Sigmoid colon (tissue), 7 donors: ENCODE results near the gene SLC35F1. TPM values are rescaled to one million over a fixed set of nuclear protein-coding genes. Genes with fewer than 3 reads are reported as not detected.

Experiments
- DNase-seq: peaks from one replicate; pipeline ENCODE4 v3.0.0-alpha.2; 2019
- H3K27ac ChIP-seq, 4 donors: fragments of 200-600 bp; sonication (generic); one replicate each; pipeline ENCODE4 v1.5.1; 2016 to 2019; ENCODE audit warnings: mild to moderate bottlenecking in 1 of 4
- H3K27me3 ChIP-seq, 3 donors: fragments of 200-600 bp; sonication (generic); one replicate each; pipeline ENCODE4 v1.5.1; 2019; ENCODE audit warnings: mild to moderate bottlenecking in 1 of 3
- H3K36me3 ChIP-seq, 4 donors: fragments of 200-600 bp; sonication (generic); one replicate each; pipeline ENCODE4 v1.5.1; 2016 to 2019
- H3K4me1 ChIP-seq, 4 donors: fragments of 200-600 bp; sonication (generic); one replicate each; pipeline ENCODE4 v1.5.1; 2017 to 2019
- H3K4me3 ChIP-seq, 4 donors: fragments of 200-600 bp; sonication (generic); one replicate each; pipeline ENCODE4 v1.5.1; 2017 to 2019; ENCODE audit warnings: mild to moderate bottlenecking in 2 of 4, moderate library complexity in 1 of 4
- H3K9me3 ChIP-seq, 4 donors: fragments of 200-600 bp in 3 of 4; sonication (generic) in 3 of 4; one replicate each; pipeline versions ENCODE4 v1.5.1 to v1.6.1; 2013 to 2019
- CTCF ChIP-seq, 4 experiments: fragments of 450-650 bp in 3 of 4; fragments of 200-600 bp in 1 of 4; IDR thresholded peaks; one replicate each; pipeline ENCODE4 v1.5.1; 2016 to 2019; ENCODE audit warnings: antibody characterized with exemption in 4 of 4, mild to moderate bottlenecking in 3 of 4, moderate library complexity in 2 of 4
- EP300 ChIP-seq, 4 donors: sonication (generic); formaldehyde crosslinking; IDR thresholded peaks; one replicate each; pipeline ENCODE4 v1.6.1; 2017; ENCODE audit warnings: antibody characterized with exemption in 4 of 4
- POLR2A ChIP-seq, 2 donors: fragments of 450-650 bp; IDR thresholded peaks; one replicate each; pipeline ENCODE4 v1.6.1; 2016; ENCODE audit warnings: antibody characterized with exemption in 2 of 2, mild to moderate bottlenecking in 2 of 2, moderate library complexity in 2 of 2
- POLR2AphosphoS5 ChIP-seq, 4 donors: sonication (generic); formaldehyde crosslinking; IDR thresholded peaks; one replicate each; pipeline ENCODE4 v1.6.1; 2017; ENCODE audit warnings: antibody characterized with exemption in 4 of 4
- WGBS, 2 donors: extraction: QIAGEN DNeasy Blood & Tissue Kit; methylation state at CpG; one replicate each; pipeline ENCODE4 v1.1.7; 2013; 5-methylcytosine and 5-hydroxymethylcytosine counted together
- intact Hi-C: fragments of 100-400 bp; cut with DNase I; formaldehyde crosslinking; loops from one replicate; pipeline ENCODE4 v1.15.1; 2023
- polyA plus RNA-seq, 3 donors: library from polyadenylated mRNA; stranded (reverse); fragments of 200-250 nt; gene quantifications; one replicate each; pipeline ENCODE4 v1.2.3, GENCODE V29; 2013
- total RNA-seq, 4 donors: library from RNA; depleted of rRNA; stranded (reverse); fragments of >200 nt; gene quantifications; one replicate each; pipeline ENCODE4 v1.1.0, GENCODE V29; 2016
- donor health status: healthy with polysubstance abuse.
- donor health status: Bipolar disorder and iron deficiency.
- donor health status: healthy.

SLC35F1 gene
- total and polyA plus RNA-seq, 7 donors, result under 0.01 to 8.9 (median 4.0) TPM; not detected in 1

GRCh38 chr6:118298476-118299427 is 391.7 kb downstream of the SLC35F1 start:
- peak in 1 of 4 donors; percentile 36 for TF ChIP-seq POLR2AphosphoS5 (IDR thresholded peaks at IDR 0.05)
- TF ChIP-seq POLR2A (IDR thresholded peaks at IDR 0.05), result no peak
- Histone ChIP-seq H3K27ac (peak overlapping the region; percentile 24 to 75 (median 64)), H3K4me1 (peaks cover 0 to 55% (median 45%) of the 10 kb centered on the region in 4 donors), H3K36me3 (no peaks in the 10 kb centered on the region), H3K9me3 (peaks cover 0 to 5% (median 0%) of the 10 kb centered on the region in 4 donors), H3K27me3 (no peaks in the 10 kb centered on the region), H3K4me3 (no peak overlapping the region)
- intact Hi-C loops, result no loop called here
- 33 to 59% methylated on average over 8 of the region's 8 CpGs for WGBS, 2 donors
- DNase-seq, result no peak

- peak overlapping the region in 3 of 4 donors; percentile 24 to 75 (median 70) for H3K27ac ChIP-seq
- H3K36me3 ChIP-seq, result no peaks in the 10 kb centered on the region
- peaks cover 0 to 55% (median 46%) of the 10 kb centered on the region in 4 donors for H3K4me1 ChIP-seq
- H3K27me3 ChIP-seq, result no peaks in the 10 kb centered on the region
- DNase-seq, result no peak
- TF ChIP-seq POLR2AphosphoS5 (IDR thresholded peaks at IDR 0.05) (no peak), EP300 (IDR thresholded peaks at IDR 0.05) (no peak), POLR2A (IDR thresholded peaks at IDR 0.05) (no peak), CTCF (IDR thresholded peaks at IDR 0.05) (no peak)
- no peak overlapping the region for H3K4me3 ChIP-seq
- WGBS, 2 donors, result 64 to 76% methylated on average over 4 of the region's 4 CpGs
- H3K9me3 ChIP-seq, result peaks cover 0 to 5% (median 0%) of the 10 kb centered on the region in 4 donors
- intact Hi-C loops, result no loop called here
Measured at GRCh38 chr6:118299457-118299856, 392.4 kb downstream of the SLC35F1 start.

- intact Hi-C loops, result no loop called here
- Histone ChIP-seq H3K4me3 (no peak overlapping the region), H3K9me3 (no peaks in the 10 kb centered on the region), H3K27ac (peak overlapping the region in 3 of 4 donors; percentile 1 to 67 (median 64)), H3K4me1 (peaks cover 0 to 59% (median 44%) of the 10 kb centered on the region in 4 donors), H3K36me3 (no peaks in the 10 kb centered on the region), H3K27me3 (no peaks in the 10 kb centered on the region)
- no peak for DNase-seq
- WGBS, 2 donors, result 71 to 84% methylated on average over 1 of the region's 1 CpG
- TF ChIP-seq EP300 (IDR thresholded peaks at IDR 0.05) (no peak), POLR2AphosphoS5 (IDR thresholded peaks at IDR 0.05) (no peak), POLR2A (IDR thresholded peaks at IDR 0.05) (no peak), CTCF (IDR thresholded peaks at IDR 0.05) (no peak)
Measured at GRCh38 chr6:118304321-118304720, 397.3 kb downstream of the SLC35F1 start.

GRCh38 chr6:118305081-118305480 is 398.0 kb downstream of the SLC35F1 start:
- intact Hi-C loops, result no loop called here
- 90 to 100% methylated on average over 1 of the region's 1 CpG for WGBS, 2 donors
- peaks cover 0 to 60% (median 43%) of the 10 kb centered on the region in 4 donors for H3K4me1 ChIP-seq
- H3K36me3 ChIP-seq, result no peaks in the 10 kb centered on the region
- TF ChIP-seq EP300 (IDR thresholded peaks at IDR 0.05) (no peak), POLR2AphosphoS5 (IDR thresholded peaks at IDR 0.05) (no peak), POLR2A (IDR thresholded peaks at IDR 0.05) (no peak), CTCF (IDR thresholded peaks at IDR 0.05) (no peak)
- no peak for DNase-seq
- peak overlapping the region in 3 of 4 donors; percentile 43 to 67 (median 64) for H3K27ac ChIP-seq
- H3K9me3 ChIP-seq, result no peaks in the 10 kb centered on the region
- H3K4me3 ChIP-seq, result no peak overlapping the region
- H3K27me3 ChIP-seq, result no peaks in the 10 kb centered on the region
